ENCODE measurements around the gene TBC1D10A. TPM values are rescaled to one million over a fixed set of nuclear protein-coding genes. Genes with fewer than 3 reads are reported as not detected.

Gene TBC1D10A
- total and polyA plus RNA-seq, 2 experiments from 2014 or later = 3.3 to 8.8 TPM

DNA sequence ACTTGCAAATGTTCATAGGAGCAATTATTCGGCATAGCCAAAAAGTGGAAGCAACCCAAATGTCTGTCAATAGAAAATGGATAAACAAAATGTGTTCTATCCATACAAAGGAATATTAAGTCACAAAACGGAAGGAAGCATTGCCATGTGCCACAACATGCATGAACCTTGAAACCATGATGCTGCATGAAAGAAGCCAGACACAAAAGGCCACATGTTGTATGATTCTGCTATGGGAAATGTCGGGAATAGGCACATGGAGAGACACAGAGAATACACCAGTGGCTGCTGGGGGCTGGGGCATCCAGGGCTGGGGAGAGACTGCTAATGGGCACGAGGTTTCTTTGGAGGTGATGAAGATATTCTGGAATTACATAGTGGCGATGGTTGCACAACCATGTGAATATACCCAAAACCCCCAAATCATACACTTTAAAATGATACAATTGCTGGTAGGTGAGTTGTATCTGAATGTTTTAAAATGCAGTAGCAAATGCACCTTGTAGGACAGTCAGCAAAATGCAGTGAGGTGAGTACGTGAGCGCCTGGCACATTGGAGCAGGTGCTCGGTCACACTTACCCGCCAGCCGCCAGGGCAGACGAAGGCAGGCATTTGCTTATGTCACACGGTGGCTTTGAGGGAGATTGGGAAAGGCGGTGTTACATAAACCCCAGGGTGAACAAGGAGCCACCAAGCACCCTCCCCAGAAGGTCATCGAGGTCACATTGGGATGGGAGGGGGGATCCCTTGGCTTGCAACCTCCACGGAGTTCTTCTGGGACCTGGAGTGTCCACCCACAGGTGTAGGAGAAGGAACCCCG lies 53.8 kb downstream of the TBC1D10A start:
- H3K4me1 ChIP-seq (ENCODE audit: insufficient read depth) = 0 out of 2 replicates have a peak, but pooled peaks cover 4% of the 10 kb centered on the region
- H3K36me3 Mint-ChIP-seq (ENCODE audit: low read depth) = no peaks in the 10 kb centered on the region
- H3K4me2 ChIP-seq = no peak overlapping the region
- H3K4me3 ChIP-seq = no peak overlapping the region
- H2AFZ ChIP-seq = no peak overlapping the region
- TF ChIP-seq ZNF462 (CRISPR knock-in tag; IDR thresholded peaks at IDR 0.05) (no peak), EZH2 (IDR thresholded peaks at IDR 0.05; ENCODE audit: low read depth, unreplicated experiment) (no peak), CREB1 (CRISPR knock-in tag; IDR thresholded peaks at IDR 0.05; ENCODE audit: low read depth) (no peak), JUNB (IDR thresholded peaks at IDR 0.05; ENCODE audit: unreplicated experiment) (no peak), REST (IDR thresholded peaks at IDR 0.05; ENCODE audit: unreplicated experiment) (no peak), ZNF114 (CRISPR knock-in tag; IDR thresholded peaks at IDR 0.05) (no peak), POLR2AphosphoS5 (IDR thresholded peaks at IDR 0.05; ENCODE audit: low read depth) (no peak), NANOG (IDR thresholded peaks at IDR 0.05; ENCODE audit: borderline replicate concordance) (no peak), ZNF331 (CRISPR knock-in tag; IDR thresholded peaks at IDR 0.05; ENCODE audit: low read depth) (no peak), ETS1 (IDR thresholded peaks at IDR 0.05) (no peak), CTCF (conservative IDR thresholded peaks at IDR 0.05; ENCODE audit: low read depth in 2 of 2) (no peak), STAT1 (IDR thresholded peaks at IDR 0.05; ENCODE audit: unreplicated experiment) (no peak), EZH2phosphoT487 (IDR thresholded peaks at IDR 0.05; ENCODE audit: unreplicated experiment) (no peak)
- ATAC-seq (no peak), DNase-seq (ENCODE audit: low spot score) (no peak)
- peaks cover 24% of the 10 kb centered on the region for H3K27me3 Mint-ChIP-seq (ENCODE audit: insufficient read depth, low read depth, poor library complexity)
- no peaks in the 10 kb centered on the region for H4K20me1 ChIP-seq (replicated peaks; ENCODE audit: insufficient read depth)
- H3K36me3 ChIP-seq (ENCODE audit: insufficient read depth) = no peaks in the 10 kb centered on the region
- H3K4me1 Mint-ChIP-seq = peaks cover 8% of the 10 kb centered on the region
- H3K27me3 ChIP-seq (ENCODE audit: insufficient read depth) = no peaks in the 10 kb centered on the region
- no peaks in the 10 kb centered on the region for H3F3A ChIP-seq (replicated peaks; ENCODE audit: low read depth)
- no peak overlapping the region for H3K4me3 Mint-ChIP-seq
- H3K9me3 Mint-ChIP-seq = no peaks in the 10 kb centered on the region
- no peaks in the 10 kb centered on the region for H3K79me2 ChIP-seq (replicated peaks; ENCODE audit: insufficient read depth)
- no peak overlapping the region for H3K27ac Mint-ChIP-seq
- H3K27ac ChIP-seq (ENCODE audit: low read depth) = no peak overlapping the region
- no peaks in the 10 kb centered on the region for H3K9me2 ChIP-seq (ENCODE audit: insufficient read depth)
